Head of caudate nucleus (tissue), 42 donors: ENCODE results near the gene CPEB2.

Experiments used
- DNase-seq, 42 donors: peaks; one replicate each; pipeline versions ENCODE4 v3.0.0 to v3.0.0-alpha.2; 2020 to 2021; ENCODE audit warnings: mixed read lengths in 7 of 42
- intact Hi-C: fragments of 100-400 bp; cut with DNase I; formaldehyde crosslinking; loops from one replicate; pipeline ENCODE4 v1.15.0; 2022

The CPEB2 gene

DNA sequence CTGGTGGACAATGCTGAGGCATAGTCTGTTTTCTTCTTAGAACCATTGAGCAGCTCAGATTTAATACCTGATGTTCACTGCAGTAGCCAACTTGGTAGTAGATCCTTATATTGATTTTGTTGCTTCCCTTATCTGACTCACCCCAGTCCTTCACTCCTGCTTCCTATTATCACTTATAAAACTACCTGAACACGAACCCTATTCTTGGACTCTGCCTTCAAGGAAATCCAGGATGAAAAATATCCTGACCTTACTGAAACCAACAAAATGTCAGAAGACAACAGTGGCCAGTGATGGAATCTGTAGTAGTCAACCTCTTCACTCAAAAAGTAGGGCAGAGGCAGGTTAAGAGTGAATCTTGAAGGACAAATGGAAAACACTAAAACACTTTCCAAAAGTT lies 98.1 kb downstream of the CPEB2 start:
- DNase-seq = no peak
- intact Hi-C loops = no loop called here

DNA sequence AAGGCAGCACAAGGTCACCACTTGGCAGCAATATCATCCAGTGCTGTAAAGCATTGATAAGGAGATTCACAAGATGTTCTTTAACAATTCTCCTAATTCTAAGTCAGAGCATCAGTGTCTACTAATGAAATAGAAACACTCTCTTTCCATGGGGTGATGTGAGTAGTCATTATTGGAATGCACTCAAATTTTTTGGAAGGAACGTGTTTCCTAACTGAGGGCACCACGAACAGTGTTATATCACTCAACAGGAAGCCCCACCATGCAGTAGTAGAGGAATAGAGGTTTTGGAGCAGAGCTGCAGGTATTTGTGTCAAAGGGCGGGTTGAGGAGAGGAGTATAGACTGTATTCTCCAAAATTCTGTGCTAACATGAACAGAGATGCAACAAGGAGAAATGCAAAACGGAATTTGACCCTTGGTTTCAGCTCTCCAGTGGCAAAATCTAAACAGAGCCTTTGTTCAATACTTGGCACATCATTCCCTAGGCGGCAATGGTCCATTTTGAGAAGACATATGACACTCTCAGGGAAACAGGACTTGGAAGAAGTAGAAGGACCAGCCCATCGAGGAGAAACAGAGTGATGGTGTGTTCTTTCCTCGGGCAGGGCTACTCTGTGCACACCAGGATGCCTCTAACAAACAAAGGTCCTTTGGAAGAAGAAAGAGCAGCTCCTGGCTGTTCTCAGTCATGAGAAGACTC lies 98.9 kb downstream of the CPEB2 start:
- peak in 39 of 42 donors; percentile 6 to 86 (median 55) for DNase-seq
- intact Hi-C loops = no loop called here

DNA sequence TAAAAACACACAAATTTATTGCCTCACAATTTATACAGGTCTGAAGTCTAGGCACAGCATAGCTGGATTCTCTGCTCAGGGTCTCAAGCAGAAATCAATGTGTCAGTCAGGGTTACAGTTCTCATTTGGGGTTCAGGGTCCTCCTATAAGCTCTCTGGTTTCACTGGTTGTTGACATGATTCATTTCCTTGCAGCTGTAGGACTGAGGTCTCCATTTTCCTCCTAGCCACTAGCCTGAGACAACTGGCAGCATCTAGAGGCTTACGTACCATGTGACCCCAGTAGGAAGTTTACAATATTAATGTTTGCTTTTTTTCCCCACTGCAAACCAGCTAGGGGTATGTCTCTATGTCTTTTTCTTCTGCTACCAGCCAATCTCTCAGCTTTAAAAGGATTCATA lies 102.5 kb downstream of the CPEB2 start:
- intact Hi-C loops = no loop called here
- no peak for DNase-seq

DNA sequence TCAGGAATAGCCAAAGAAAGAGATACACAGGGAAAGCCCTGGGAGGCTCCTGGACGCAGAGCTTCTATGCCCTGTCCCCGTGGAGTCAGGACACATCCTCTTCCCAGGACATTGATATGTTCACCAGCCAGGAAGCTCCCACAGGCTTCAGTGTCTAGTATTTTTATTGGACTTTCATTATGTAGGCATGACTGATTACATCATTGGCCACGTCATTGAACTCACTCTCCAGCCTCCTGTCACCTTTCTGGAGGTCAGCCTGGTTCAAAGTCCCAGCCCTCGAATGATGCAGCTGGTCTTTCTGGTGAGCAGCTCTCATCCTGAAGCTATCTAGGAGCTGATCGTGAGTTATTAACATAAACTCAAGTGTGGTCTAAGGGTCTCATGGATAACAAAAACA lies 104.1 kb downstream of the CPEB2 start:
- DNase-seq = no peak
- intact Hi-C loops = no loop called here

DNA sequence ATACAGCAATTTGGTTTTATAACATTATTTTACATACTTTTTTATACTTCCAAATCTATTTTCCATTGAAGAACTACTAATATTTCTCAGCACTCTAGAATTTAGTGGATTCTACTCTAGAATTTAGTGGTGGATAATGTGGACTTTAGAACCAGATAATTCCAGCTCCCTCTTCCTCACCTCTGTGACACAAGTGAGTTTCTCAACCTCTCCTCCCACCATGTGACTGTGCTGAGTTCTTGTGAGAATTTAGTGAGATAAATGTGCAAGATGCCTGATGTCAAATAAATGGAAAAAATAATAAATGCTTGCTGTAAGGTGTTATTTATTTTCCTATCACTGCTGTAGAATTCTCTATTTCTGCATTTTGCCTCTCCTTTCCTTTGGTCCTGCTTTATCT lies 107.3 kb downstream of the CPEB2 start:
- no peak for DNase-seq
- intact Hi-C loops = no loop called here

DNA sequence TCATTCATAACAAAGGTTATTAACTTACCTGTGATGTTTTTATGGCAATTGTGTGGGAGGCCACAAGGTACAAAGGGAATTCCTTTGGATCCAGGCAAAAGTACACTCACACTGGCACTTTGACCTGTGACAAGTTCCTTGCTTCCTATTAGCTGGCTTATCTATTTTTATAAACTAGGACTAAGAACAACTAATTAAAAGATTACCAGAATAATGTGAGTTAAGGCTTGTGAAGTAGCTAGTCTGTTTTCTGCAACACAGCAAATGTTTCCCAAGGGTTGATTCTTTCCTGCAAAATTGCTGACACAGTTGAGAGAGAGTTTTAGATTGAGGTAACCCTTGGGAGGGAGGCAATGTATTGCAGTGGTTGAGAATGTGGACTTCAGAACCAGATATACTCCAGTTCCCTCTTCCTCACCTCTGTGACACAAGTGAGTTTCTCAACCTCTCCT lies 107.9 kb downstream of the CPEB2 start:
- intact Hi-C loops = no loop called here
- no peak for DNase-seq

DNA sequence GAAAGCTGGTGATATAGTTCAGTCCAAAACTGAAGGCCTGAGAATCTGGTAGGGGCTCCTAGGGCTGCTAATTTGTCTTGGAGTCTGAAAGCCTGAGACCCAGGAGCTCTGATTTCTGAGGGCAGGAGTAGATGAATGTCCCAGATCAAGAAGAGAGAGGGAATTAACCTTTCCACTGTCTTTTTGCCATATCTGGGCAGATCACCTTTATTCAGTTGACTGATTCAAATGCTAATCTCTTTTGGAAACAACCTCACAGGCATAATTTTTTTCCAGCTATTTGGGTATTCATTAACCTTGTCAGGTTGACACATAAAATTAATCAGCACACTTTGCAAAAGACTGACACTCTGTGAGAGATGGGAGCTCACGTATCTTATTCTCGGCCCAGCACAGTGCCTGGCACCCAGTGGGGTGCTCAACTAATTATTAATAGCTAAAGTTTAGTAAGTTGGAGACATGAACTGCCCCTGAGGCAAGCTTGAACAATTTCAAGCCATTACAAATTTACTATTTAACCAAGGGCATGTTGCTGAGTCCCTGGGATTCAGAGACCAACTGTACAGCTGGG lies 114.3 kb downstream of the CPEB2 start:
- intact Hi-C loops = no loop called here
- no peak for DNase-seq

DNA sequence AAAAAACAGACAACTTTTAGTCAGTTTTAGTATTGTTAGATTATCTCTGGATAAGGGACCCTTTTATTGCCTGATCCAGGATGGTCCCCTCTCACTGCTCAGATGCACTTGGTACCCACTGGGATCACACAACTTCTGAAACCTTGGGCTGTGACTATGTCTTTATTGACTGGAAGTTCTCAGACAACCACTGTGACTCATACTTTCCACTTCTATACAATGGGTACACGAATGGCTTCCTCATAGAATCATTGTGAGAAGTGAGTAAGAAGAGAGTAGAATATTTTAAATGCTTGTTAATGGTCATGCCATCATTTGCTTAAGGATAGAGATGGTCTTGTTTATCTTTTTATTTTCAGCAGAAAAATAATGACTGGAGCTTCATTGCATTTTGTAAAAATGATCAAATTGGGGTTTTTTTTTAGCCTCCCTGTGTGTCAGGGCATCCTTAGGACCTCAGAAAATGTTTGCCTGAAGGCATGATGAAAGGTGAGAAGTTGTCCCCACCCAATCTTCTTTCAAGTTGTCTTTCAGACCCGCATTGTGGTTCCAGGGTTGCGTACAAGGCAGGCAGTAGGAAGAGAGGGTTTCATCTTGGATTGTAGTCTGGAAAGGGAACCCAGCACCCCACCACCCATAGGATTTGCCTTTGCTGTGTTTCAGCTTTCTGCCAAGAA lies 115.1 kb downstream of the CPEB2 start:
- intact Hi-C loops = no loop called here
- no peak for DNase-seq

DNA sequence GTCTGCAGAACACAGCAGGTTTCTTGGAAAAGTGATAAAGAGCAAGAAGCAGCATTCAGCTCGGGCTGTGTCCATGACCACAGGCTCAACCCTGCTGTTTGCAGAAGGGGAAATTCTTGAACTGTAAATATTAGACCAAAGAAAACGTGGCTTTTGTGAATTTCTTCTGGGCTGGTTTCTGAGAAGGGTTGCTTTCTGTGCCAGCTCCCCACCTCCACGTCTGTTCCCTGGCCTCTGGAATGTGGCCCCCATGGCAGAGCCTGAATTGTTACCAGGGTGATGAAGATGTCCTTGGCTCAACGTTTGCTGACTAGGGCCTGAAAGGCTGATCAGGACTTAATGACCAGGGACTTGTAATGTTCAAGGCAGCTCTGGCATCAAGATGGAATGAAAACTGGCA lies 116.0 kb downstream of the CPEB2 start:
- DNase-seq = peak in 4 of 42 donors; percentile 15 to 41 (median 20)
- intact Hi-C loops = no loop called here
